Activated CD4-positive, alpha-beta T cell treated with anti-CD3 and anti-CD28 coated beads for 24 hours (primary cell): ENCODE data around the gene MRPS10.

Experiments
- DNase-seq, 2 donors: peaks; one replicate each; pipeline ENCODE4 v3.0.0-alpha.2; 2020; ENCODE audit warnings: low read depth in 2 of 2

Gene MRPS10

DNA sequence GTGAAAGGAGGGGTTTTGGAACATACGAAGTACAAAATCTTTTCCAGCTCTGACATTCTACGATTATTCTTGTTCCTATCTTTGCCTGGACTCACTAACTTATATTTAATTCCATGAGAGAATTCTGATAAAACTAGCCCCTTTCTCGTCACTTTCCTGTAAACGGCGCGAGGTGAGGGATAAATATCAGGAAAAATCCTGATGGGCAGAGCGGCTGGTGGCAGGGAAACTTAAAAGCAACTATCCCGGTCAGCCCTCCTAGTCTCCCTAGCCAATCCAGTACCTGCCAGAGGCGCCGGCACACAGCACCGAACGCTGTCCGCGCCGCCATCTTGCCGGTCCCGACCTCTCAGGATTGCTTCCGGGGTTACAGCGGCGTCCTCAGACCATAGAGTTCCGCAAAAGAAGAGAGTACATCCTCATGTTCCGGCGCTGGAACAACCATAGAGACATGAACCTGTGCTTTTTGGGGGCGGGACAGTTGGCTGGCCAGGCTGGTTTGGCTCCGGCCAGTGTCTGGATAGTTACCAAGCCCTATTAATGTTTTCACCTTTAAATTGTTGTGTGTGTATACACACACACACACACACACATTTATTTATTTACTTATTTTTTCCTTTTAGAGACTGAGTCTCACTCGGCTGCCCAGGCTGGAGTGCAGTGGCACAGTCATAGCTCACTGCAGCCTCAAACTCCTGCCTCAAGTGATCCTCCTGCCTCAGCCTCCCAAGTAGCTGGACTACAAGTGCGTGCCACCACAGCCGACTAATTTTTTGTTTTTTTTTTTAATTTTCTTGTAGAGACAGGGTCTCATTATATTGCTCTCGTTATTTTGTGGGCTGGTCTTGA lies at the start of gene MRPS10:
MRPS10 (minus strand) TSS at position 343 of the 849 bp plus-strand sequence; CDS start at position 331, 12 bp downstream.
- DNase-seq = peak; percentile 81 to 86

DNA sequence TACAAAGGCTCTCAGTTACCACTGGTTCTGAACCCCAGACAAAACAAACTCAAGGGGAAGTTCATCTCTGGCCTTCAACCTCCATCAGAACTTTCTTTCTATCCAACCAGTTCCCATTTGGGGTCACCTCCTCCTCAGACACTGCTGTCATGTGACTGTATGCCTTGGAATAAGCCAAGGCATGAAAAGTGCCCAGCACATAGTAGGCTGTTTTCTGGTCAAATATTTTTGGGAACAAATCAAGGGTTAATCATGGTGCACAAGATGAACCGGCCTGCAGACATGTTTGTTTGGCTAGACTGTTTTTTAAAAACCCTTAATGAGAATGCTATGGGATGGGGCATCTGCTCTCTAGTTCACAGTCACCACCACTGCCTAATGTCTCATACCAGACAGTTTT lies 48.9 kb upstream of the MRPS10 start:
- DNase-seq = no peak

DNA sequence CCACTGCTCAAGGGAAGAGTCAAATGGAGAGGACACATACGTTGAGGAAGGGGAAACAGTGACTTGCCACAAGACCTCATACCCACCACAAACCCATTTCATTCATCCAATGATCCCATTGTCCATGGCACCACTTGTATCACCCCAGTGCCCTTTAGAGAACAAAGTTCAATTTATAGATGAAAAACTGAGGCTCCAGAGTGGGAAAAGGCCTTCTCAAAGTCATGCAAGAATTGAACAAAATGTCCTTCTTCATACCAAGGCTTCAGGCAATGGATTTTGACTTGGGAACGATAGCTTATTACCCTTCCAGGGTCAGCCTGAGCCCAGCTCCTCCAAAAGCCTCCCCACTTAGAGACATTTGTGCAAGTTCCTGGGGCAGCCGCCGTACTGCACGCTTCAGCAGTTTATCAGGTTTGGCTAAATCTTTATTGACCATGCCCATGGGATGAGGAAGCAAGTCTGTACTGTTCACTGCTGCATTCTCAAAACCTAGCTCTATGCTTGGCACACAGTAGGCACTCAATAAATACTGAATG lies 47.3 kb upstream of the MRPS10 start:
- no peak for DNase-seq

GRCh38 chr6:42264162-42264851 lies 46.6 kb upstream of the MRPS10 start:
- DNase-seq = no peak

GRCh38 chr6:42263165-42263728 lies 45.6 kb upstream of the MRPS10 start:
- no peak for DNase-seq

DNA sequence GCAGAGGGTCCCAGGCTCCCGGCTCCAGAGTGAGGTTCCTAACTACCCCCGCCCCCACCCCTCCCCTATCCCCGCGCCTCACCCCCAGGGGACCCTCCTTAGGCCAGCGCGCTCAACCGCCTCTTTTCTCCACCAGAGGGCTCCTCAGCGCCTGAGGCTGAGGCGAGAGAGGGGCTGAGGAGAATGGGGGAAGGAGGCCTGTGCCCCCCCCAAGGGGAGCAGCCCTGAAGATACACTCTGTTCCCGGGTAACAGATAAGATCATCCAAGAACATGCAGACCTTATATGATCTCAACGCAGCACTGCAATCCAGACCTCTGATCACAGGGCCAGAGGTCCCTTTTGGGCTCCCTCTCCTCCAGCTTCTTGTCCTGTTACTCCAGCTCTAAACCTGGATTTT lies 43.3 kb upstream of the MRPS10 start:
- DNase-seq = peak; percentile 19 to 29

DNA sequence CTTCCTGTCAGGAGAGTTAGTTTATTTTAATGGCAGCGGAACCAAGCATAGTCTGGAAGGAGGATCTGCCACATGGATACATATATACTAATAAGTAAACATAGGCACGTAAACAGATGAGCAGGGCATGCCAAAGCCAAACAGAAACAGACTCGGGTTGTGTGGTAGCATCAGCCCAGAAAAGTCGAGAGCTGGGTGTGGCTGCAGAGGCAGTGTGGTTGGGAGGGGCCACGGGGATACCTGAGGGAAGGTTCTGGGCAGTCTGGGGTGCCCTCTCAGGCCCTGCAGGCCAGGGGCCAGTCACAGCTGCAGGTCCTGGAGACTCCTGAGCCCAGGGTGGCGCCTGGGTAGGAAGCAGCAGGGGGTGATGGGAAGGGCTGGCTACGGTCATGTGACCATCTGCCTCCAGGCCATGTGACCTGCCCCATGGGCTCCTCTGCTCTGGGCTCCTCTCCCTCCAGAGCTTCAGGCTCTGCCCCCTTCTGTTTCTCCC lies 42.8 kb upstream of the MRPS10 start:
- no peak for DNase-seq

DNA sequence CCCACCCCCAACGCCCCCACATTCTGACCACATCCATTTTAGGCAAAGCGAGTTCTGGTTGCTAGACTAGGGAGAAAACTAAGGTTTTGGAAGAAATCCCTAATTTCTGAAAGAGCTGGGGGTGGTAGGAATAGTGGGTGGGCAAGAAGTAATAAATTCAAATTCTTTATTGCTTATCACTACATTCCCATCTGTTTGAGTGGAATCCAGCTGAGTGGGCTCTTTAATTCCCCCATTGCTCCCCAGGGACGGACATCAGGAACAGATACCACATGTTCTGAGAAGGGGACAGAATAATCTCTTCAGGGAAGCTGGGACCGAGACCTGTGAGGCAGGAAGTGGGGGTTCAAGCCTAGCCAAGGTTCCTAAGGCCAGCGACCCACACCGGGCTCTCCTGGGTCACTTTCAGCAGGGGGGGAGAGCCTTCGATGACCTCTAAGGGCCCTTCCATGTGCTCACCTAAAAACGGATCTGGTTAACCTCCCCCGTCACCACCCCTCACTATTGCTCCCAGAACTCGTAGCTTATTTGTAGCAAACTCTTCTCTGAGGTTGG lies 42.3 kb upstream of the MRPS10 start:
- no peak for DNase-seq

- no peak for DNase-seq
Observed at GRCh38 chr6:42259286-42259685, 41.6 kb upstream of the MRPS10 start.

DNA sequence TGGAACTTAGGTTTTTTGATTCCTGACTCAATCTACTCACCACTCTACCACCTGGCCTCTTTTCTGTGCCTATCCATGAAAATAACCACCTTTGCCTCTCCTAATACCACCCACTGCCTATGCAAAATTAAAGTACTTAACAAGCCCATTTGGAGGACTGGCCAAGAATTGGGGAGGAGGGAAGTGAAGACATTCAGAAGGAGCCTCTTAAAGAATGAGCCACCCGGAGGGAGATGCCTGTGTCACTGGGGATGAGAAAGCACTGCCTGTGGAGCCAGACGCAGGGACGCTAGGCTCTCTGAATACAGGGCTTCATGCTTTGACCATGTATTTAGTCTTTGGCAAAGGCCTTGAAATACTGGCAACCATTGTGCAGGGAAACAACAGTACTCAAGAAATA lies 40.0 kb upstream of the MRPS10 start:
- DNase-seq = no peak

- no peak for DNase-seq
Observed at GRCh38 chr6:42257063-42257462, 39.4 kb upstream of the MRPS10 start.

DNA sequence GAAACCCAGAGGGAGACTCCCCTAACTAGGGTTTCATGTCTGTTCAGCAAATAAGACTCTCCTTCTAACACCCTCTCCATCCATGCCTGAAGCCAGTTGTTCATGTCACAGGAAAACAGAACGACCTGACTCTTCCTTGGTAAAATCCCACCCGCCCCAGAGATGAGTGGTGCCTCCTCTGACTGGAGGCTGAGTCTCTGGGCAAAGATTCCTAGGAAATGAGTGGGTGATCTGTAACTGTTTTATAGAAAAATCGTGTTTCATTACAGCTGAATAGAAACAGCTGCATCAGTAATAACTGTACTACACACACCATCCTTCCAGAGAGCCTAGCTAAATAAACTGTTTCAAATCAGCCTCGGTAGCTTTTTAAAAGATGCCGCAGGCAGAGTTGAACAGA lies 37.4 kb upstream of the MRPS10 start:
- DNase-seq = no peak

GRCh38 chr6:42254505-42254904 lies 36.8 kb upstream of the MRPS10 start:
- DNase-seq = no peak

DNA sequence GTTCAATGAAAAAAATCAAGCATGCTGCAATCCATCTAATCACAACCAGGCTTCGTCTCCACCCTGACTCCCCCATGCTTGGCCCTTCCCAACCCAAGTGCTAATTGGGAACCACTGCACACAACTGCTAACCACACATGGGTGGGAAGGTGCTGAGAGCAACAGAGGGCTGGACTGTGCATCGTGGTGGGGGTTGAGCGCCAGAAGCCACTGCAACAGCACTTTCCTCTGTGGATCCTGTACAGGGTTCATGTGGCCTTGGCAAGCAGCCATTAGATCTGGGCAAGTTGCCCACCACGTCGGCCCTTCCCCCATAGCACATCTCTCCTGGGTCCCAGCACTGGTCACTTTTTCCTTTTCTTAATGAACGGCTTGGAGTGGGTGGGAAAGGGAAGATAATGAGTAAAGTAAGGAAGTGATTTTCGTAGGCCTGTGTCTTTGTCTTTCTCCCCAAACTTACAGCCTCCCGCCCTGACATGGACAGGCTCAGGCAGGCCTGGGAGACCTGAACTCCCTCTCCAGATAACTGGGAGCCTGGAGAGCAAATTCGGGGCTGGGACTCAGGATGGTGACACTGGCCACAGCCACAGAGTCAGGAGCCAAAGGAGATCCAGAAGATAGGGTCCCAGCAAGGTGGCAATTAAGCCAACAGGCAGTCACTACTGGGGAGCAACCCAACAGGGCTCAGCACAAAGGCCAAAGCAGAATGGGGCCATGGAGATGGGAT lies 34.4 kb upstream of the MRPS10 start:
- no peak for DNase-seq

DNA sequence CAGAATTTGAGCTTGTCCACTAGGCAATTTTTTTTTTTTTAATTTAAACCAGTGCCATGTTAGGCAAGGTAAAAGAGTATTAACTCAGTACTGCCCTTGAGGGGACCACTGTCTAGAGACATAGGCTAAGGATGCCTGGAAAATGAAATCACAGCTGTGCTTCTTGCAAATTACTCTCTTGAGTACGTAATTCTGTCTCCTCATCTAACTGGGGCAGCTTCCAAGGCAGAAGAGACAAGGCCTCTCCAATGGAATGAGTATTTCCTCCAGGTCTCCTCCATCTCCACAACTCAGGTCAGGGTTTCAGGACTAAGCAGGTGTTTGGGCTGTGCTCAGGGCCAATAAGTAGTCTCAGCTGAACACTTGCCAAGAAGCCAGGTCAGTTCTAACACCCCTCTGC lies 33.8 kb upstream of the MRPS10 start:
- DNase-seq = no peak

- DNase-seq = no peak
Observed at GRCh38 chr6:42250274-42250931, 32.7 kb upstream of the MRPS10 start.

GRCh38 chr6:42249279-42249678 lies 31.6 kb upstream of the MRPS10 start:
- no peak for DNase-seq

DNA sequence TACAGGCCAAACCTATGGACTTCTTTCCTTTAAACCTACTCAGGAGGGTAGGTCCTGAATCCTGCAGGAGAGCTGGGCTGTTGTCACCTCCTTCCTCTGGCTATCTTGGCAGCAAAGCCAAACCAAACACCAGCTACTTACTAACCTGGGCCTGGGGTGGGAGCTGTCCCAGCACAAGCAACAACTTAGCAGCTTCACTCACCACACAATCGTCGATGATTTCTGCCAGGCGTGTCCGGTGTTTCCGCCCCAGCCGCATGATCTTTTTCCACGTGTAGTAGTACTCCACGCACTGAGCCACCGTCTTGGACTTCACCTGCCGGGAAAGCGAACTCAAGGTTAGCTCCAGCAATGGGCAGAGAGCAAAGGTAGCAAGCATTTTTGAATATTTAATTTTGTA lies 25.4 kb upstream of the MRPS10 start:
- DNase-seq = no peak

DNA sequence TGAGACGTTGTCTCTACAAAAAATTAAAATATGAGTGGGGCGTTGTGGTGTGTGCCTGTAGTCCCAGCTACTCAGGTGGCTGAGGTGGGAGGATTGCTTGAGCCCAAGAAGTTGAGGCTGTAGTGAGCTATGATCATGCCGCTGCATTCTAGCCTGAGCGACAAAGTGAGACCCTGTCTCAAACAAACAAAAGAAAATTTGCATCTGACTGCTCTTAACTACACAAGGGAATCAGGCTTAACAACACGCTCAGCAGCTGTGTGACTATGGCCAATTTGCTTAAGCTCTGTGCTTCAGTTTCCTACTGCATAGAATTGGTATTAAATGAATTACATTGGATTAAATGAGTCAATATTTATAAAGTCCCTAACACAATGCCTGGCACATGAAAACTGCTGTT lies 24.3 kb upstream of the MRPS10 start:
- no peak for DNase-seq

GRCh38 chr6:42239736-42240375 lies 22.2 kb upstream of the MRPS10 start:
- no peak for DNase-seq
